Colon (tissue), 2 donors: Measurements from ENCODE around the gene NAV1.
"Not testable (repeated sequence)": the region's sequence is repeated elsewhere in the genome, so short reads cannot be mapped to it uniquely, and the experiment has no call there.

ENCODE experiments used
- FAIRE-seq: peaks from 2 replicates; lab custom pipeline; 2012; peaks lifted over from hg19 to GRCh38; lab: Jason Lieb, UNC
- donor health status: control.
- donor health status: control.

NAV1 gene

GRCh38 chr1:201504799-201505502 lies 34.0 kb upstream of the NAV1 start:
- no peak for FAIRE-seq

- no peak for FAIRE-seq
Observed at GRCh38 chr1:201505503-201505890, 33.4 kb upstream of the NAV1 start.

DNA sequence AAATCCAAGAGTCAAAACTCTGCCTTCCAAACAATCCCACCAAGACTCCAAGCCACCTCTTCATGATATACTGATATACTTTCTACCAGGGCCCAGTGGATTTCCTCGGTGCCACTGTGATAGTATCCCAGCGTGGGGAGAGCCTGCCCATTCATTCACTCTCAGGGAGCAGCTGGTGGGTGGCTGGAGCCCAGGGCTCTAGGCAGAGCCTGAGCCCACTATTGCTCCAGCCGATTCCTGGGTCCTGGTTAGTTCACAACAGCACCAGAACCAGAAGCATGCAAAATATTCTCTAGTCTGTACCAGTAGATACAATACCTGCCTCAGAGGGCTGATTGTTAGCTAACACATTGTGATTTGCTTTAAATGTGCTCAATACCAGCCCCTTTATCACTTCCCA lies 32.8 kb upstream of the NAV1 start:
- FAIRE-seq: no peak

DNA sequence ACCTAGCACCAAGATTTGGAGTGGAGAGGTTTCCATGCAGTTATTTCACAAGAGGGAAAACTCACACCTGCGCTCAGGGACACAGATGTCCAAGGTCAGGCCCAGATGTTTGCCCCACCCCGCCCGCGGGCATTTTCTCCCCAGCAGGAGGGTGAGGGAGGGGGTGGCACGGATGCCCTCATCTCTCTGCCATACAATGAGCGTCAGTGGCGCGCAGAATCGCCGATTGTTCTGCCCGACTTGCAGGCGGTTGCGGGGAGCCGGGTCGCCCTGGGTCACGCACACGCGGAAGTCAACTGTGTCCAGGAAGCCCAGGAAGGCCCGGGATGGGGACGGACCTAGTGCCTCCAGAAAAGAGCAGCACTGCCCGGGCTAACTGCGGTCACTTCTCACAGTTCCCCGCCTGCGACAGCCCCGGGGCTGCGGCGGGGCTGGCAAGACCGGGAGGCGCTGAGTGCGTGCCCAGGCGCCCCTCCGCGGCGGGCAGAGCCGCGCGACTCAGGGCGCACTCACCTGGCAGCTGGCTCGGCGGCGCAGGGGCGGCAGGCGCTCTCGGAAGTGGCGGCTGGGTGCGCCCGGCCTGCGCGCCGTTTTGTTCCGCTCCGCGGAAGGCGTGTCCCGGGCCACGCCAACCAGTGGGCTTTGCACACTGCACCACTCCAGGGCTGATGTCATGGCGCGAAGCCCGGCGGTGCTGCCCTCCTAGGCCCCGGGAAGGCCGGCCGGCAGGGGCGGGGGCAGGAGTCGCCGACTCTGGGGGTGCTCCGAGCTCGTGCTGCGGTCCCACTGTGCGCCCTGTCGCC lies 32.2 kb upstream of the NAV1 start, which contains the start of gene CSRP1:
CSRP1 (minus strand) TSS at position 567 of the 803 bp plus-strand sequence. CDS start 10,820 bp downstream, outside the sequence.
- FAIRE-seq: no peak

- no peak for FAIRE-seq
Observed at GRCh38 chr1:201507360-201507675, 31.6 kb upstream of the NAV1 start.

GRCh38 chr1:201508809-201509208 lies 30.1 kb upstream of the NAV1 start:
- no peak for FAIRE-seq

GRCh38 chr1:201509601-201510374 lies 29.1 kb upstream of the NAV1 start:
- FAIRE-seq: no peak

DNA sequence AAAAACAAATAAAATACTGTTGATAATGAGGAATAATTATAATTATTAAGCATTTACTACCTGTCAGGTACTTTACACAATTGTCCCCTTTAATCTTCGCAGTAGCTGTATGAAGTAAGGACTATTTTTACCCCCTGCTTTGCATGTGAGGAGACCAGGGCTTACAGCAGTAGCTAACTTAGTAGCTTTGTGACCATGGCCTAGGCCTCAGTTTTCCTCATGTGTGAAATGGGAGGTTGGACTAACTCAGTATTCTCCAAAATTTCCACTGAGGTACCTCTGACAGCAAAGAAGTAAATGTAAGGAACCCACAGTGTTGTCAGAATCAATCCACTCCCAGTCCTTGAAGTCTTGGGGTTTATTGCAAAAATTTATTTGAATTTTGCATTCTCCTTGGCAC lies 28.2 kb upstream of the NAV1 start:
- no peak for FAIRE-seq

- FAIRE-seq: no peak
Observed at GRCh38 chr1:201511396-201511940, 27.5 kb upstream of the NAV1 start.

- FAIRE-seq: no peak
Observed at GRCh38 chr1:201511941-201512539, 26.9 kb upstream of the NAV1 start.

DNA sequence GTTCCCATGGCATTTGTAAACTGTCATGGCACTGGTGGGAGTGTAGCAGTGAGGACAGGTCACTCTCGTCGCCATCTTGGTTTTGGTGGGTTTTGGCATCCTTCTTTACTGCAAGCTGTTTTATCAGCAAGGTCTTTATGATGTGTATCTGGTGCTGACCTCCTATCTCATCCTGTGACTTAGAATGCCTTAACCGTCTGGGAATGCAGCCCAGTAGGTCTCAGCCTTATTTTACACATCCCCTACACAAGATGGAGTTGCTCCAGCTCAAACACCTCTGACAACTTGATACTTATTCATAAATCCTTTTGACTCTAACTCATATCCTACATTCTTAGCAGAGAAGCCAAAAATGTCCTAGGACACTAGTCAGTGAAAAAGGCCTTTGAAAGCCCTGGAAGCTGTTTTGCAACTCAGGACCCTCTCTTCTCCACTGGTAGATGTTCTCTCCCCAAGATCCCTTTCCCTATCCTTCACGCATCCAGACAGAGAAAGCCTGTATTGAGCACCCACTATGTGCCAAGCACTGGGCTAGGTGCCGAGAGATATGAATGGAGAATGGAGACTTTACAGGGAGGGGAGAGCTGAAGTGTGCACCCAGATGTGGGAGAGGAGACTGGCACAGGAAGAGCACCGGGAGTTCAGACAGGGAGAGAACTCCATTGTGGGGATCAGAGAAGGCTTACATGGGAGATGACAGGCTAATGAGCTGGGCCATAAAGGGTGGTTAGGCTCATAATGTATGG lies 25.3 kb upstream of the NAV1 start:
- FAIRE-seq: no peak

GRCh38 chr1:201514466-201514865 lies 24.5 kb upstream of the NAV1 start:
- FAIRE-seq: no peak

- no peak for FAIRE-seq
Observed at GRCh38 chr1:201515062-201515750, 23.7 kb upstream of the NAV1 start.

DNA sequence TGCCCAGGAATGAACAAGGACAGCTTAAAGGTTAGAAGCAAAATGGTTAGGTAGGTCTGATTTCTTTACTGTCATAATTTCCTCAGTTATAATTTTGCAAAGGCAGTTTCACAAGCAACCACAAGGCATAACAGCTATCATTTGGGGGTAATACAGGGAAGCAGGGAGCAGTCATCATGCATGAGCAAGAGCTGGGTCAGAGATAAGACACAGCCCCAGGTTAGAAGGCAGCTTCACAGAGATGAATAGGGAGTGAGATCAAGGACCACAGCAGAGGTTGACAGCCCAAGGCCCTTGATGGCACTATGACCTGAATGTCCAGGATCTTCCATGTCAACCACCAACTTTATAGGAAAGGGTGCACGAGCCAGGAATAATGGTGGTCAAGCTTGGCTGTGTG lies 23.0 kb upstream of the NAV1 start:
- no peak for FAIRE-seq

GRCh38 chr1:201516511-201517127 lies 22.3 kb upstream of the NAV1 start:
- no peak for FAIRE-seq

DNA sequence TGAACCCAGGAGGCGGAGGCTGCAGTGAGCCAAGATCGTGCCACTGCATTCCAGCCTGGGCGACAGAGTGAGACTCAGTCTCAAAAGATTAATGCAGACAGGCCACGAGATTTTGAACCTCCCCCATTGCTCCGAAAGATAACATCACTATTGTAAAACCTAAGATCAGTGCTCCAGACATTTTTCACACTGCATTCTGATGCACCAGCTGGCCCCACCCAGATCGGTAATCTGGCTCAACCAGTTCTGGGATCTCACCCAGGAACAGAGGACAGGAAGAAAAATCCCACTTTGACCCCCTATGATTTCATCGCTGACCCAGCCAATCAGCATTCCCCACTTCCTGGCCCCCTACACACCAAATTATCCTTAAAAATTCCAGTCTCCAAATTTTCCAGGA lies 21.3 kb upstream of the NAV1 start:
- FAIRE-seq: no peak

DNA sequence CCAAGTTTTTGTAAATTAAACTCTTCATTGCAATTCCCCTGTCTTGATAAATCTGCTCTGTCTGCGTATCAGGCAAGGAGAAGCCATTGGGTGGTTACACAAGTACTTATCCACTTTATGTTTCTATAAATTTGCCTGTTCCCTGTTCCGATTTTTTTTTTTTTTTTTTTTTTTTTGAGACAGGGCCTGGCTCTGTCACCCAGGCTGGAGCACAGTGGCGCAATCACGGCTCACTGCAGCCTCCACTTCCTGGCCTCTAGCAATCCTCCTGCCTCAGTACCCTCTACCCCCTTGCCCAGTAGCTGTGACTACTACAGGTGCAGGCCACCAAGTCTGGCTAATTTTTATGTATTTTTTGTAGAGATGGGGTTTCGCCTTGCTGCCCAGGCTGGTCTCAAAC lies 20.9 kb upstream of the NAV1 start:
- FAIRE-seq: no peak

- not testable (repeated sequence) for FAIRE-seq
Observed at GRCh38 chr1:201520046-201520575, 18.8 kb upstream of the NAV1 start.

DNA sequence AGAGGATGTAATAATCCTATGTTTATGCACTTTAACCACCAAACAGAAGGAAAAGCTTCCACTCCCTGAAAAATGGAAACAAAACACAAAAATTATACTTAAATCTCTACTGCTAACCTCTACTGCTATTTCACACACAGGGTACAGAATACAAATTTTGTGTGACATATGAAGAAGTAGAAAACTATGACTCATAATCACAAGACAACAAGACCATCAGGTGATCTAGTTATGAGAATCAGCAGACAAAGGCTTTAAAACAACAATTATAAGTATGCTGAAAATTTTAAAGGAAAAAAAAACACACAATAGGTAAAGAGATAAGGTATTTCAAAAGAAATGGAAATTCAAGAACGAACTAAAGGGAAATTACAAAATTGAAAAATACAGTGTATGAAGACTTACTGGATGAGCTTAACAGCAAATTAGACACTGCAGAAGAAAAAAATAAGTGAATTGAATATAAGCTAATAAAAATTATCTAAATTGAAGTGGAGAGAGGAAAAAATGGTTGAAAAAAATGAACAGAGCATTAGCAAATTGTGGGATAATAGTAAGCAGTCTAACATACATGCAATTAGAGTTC lies 13.6 kb upstream of the NAV1 start:
- FAIRE-seq: no peak

GRCh38 chr1:201527879-201528278 lies 11.0 kb upstream of the NAV1 start:
- no peak for FAIRE-seq
